ENCODE data around the gene CELF2. TPM values are rescaled to one million over a fixed set of nuclear protein-coding genes. Genes with fewer than 3 reads are reported as not detected.

The CELF2 gene
- total and polyA plus RNA-seq, 9 of the 15 experiments (the other 6 are each of a cell fraction or from before 2014, with no cell fraction given): 4.0 to 20.3 (median 11.1) TPM

GRCh38 chr10:11065567-11065966, 47.9 kb downstream of the CELF2 start:
- TF ChIP-seq XRCC5 (IDR thresholded peaks at IDR 0.05; ENCODE audit: low read depth, low read length) (no peak), BMI1 (IDR thresholded peaks at IDR 0.05; ENCODE audit: low read length) (no peak), DDX20 (tag; IDR thresholded peaks at IDR 0.05; ENCODE audit: low read depth) (no peak), ZNF143 (CRISPR knock-in tag; IDR thresholded peaks at IDR 0.05) (no peak), ZNF589 (CRISPR knock-in tag; IDR thresholded peaks at IDR 0.05; ENCODE audit: low read depth) (no peak), UBTF (IDR thresholded peaks at IDR 0.05; ENCODE audit: borderline replicate concordance in 1 of 2, low read depth in 2 of 2, low read length in 2 of 2) (no peak)
- TF ChIP-seq, protein P1, sequence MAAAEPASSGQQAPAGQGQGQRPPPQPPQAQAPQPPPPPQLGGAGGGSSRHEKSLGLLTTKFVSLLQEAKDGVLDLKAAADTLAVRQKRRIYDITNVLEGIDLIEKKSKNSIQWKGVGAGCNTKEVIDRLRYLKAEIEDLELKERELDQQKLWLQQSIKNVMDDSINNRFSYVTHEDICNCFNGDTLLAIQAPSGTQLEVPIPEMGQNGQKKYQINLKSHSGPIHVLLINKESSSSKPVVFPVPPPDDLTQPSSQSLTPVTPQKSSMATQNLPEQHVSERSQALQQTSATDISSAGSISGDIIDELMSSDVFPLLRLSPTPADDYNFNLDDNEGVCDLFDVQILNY (CRISPR knock-in tag; IDR thresholded peaks at IDR 0.05): no peak
- Histone ChIP-seq H3K36me3 (ENCODE audit: control insufficient read depth, insufficient read depth, low read length) (no peaks in the 10 kb centered on the region), H3K79me2 (ENCODE audit: control insufficient read depth, insufficient read depth, low read length) (no peaks in the 10 kb centered on the region), H3K9me3 (replicated peaks; ENCODE audit: control insufficient read depth, insufficient read depth, low read depth, low read length) (no peaks in the 10 kb centered on the region), H2AFZ (ENCODE audit: low read depth, low read length) (no peak overlapping the region), H3K4me1 (replicated peaks in 1 of 2; ENCODE audit: control insufficient read depth in 2 of 2, insufficient read depth in 2 of 2, low read length in 2 of 2) (no peaks in the 10 kb centered on the region), H3K9me1 (ENCODE audit: control insufficient read depth, insufficient read depth, low read length) (no peaks in the 10 kb centered on the region), H3K27ac (ENCODE audit: extremely low read depth, low read depth, low read length) (no peak overlapping the region), H3K27me3 (ENCODE audit: control insufficient read depth in 2 of 2, insufficient read depth in 2 of 2, low read length in 2 of 2) (peaks cover 2 to 3% of the 10 kb centered on the region in 2 experiments; a peak in 3 of 5 replicates), H3K4me2 (ENCODE audit: insufficient read depth, low read length) (no peak overlapping the region), H3K9ac (ENCODE audit: insufficient read depth in 1 of 2, low read depth in 2 of 2, low read length in 2 of 2) (no peak overlapping the region), H3K4me3 (no peak overlapping the region), H4K20me1 (replicated peaks; ENCODE audit: control insufficient read depth, insufficient read depth, low read length) (no peaks in the 10 kb centered on the region)
- no TSS peak for BruUV-seq (replicated peaks)
- ChIA-PET CTCF (ENCODE audit: low intra/inter-chr PET ratio) (no interaction called here), POLR2A (interaction anchor here (1.2 kb wide), 1 partner anchor 20 kb away, joined by 3 read pairs; no protein-coding TSS in a partner anchor)
- WGBS (ENCODE audit: insufficient coverage, low coverage, missing lambda C conversion rate): 4% methylated on average over 4 of the region's 4 CpGs
- ATAC-seq (no peak), FAIRE-seq (no peak), DNase-seq (ENCODE audit: extremely low read depth in 1 of 4, low spot score in 3 of 4) (no peak)
- intact Hi-C loops (cut with micrococcal nuclease) (no loop called here), in situ Hi-C loops (cut with MboI) (no loop called here)

All from K562 (cell line).